HEK293T (cell line): ENCODE data around the gene GREM1.

Experiments
- CTCF ChIA-PET: fragments of 350-600 bp; formaldehyde crosslinking; extraction: SDS; loops from one replicate; lab custom pipeline; 2021; ENCODE audit warnings: antibody characterized with exemption, inconsistent platforms; lab: Yijun Ruan, JAX
- POLR2A ChIA-PET: fragments of 350-600 bp; formaldehyde crosslinking; extraction: SDS; loops from one replicate; lab custom pipeline; 2020; ENCODE audit warnings: antibody characterized with exemption, inconsistent platforms; lab: Yijun Ruan, JAX
- DNase-seq: peaks from one replicate; pipeline ENCODE4 v3.0.0; 2012; ENCODE audit warnings: mixed read lengths; ENCODE audit errors: extremely low spot score
- ARNT ChIP-seq: fragments of 450-650 bp; IDR thresholded peaks from 2 replicates; pipeline ENCODE4 v1.6.1; 2017; ENCODE audit warnings: mild to moderate bottlenecking
- BHLHE40 ChIP-seq: fragments of 450-650 bp; IDR thresholded peaks from 2 replicates; pipeline ENCODE4 v1.6.1; 2016; ENCODE audit warnings: mild to moderate bottlenecking, moderate library complexity, borderline replicate concordance
- CTBP1 ChIP-seq: fragments of 450-650 bp; IDR thresholded peaks from 2 replicates; pipeline ENCODE4 v1.6.1; 2016; ENCODE audit warnings: borderline replicate concordance
- ELF4 ChIP-seq: fragments of 450-650 bp; IDR thresholded peaks from 2 replicates; pipeline ENCODE4 v1.6.1; 2017; ENCODE audit warnings: antibody characterized with exemption
- FOXA1 ChIP-seq: fragments of 450-650 bp; IDR thresholded peaks from 2 replicates; pipeline ENCODE4 v1.6.1; 2016; ENCODE audit warnings: mild to moderate bottlenecking
- FOXK2 ChIP-seq: fragments of 450-650 bp; IDR thresholded peaks from 2 replicates; pipeline ENCODE4 v1.6.1; 2016; ENCODE audit warnings: mild to moderate bottlenecking
- FOXM1 ChIP-seq: fragments of 450-650 bp; IDR thresholded peaks from 2 replicates; pipeline ENCODE4 v1.6.1; 2017; ENCODE audit warnings: mild to moderate bottlenecking, borderline replicate concordance
- HDGF ChIP-seq: fragments of 450-650 bp; IDR thresholded peaks from 2 replicates; pipeline ENCODE4 v1.6.1; 2017; ENCODE audit warnings: antibody characterized with exemption, borderline replicate concordance
- L3MBTL2 ChIP-seq: fragments of 450-650 bp; conservative IDR thresholded peaks from 2 replicates; pipeline ENCODE4 v1.6.1; 2016; ENCODE audit warnings: mild to moderate bottlenecking
- LEF1 ChIP-seq: fragments of 450-650 bp; IDR thresholded peaks from 2 replicates; pipeline ENCODE4 v1.6.1; 2017; ENCODE audit warnings: mild to moderate bottlenecking, borderline replicate concordance
- NFRKB ChIP-seq: fragments of 450-650 bp; IDR thresholded peaks from 2 replicates; pipeline ENCODE4 v1.6.1; 2016; ENCODE audit warnings: mild to moderate bottlenecking, moderate library complexity
- PKNOX1 ChIP-seq: fragments of 450-650 bp; IDR thresholded peaks from 2 replicates; pipeline ENCODE4 v1.6.1; 2016
- SP1 ChIP-seq: fragments of 450-650 bp; IDR thresholded peaks from 2 replicates; pipeline ENCODE4 v1.6.1; 2017
- SUZ12 ChIP-seq: fragments of 450-650 bp; IDR thresholded peaks from 2 replicates; pipeline ENCODE4 v1.6.1; 2016; ENCODE audit warnings: mild to moderate bottlenecking
- TARDBP ChIP-seq: fragments of 450-650 bp; IDR thresholded peaks from 2 replicates; pipeline ENCODE4 v1.6.1; 2016
- ZNF384 ChIP-seq: fragments of 450-650 bp; IDR thresholded peaks from 2 replicates; pipeline ENCODE4 v1.6.1; 2016

The GREM1 gene

GRCh38 chr15:32781781-32782180, 64.0 kb downstream of the GREM1 start:
- TF ChIP-seq FOXK2 = no peak
- TF ChIP-seq FOXM1 = no peak
- no peak for TF ChIP-seq ZNF384
- no peak for TF ChIP-seq SUZ12
- TF ChIP-seq ARNT = no peak
- no peak for TF ChIP-seq PKNOX1
- TF ChIP-seq CTBP1 = no peak
- no peak for TF ChIP-seq TARDBP
- no peak for TF ChIP-seq BHLHE40
- no peak for TF ChIP-seq SP1
- TF ChIP-seq L3MBTL2 = no peak
- TF ChIP-seq FOXA1 = no peak
- TF ChIP-seq HDGF = no peak
- TF ChIP-seq LEF1 = no peak
- no peak for TF ChIP-seq ELF4
- TF ChIP-seq NFRKB = no peak
- ChIA-PET POLR2A (no interaction called here), CTCF (no interaction called here)
- no peak for DNase-seq

- POLR2A ChIA-PET = no interaction called here
- TF ChIP-seq NFRKB (no peak), ELF4 (no peak), HDGF (no peak)
- CTCF ChIA-PET = no interaction called here
- DNase-seq = no peak
These were observed 66.8 kb downstream of the GREM1 start for GRCh38 chr15:32784581-32784980.

GRCh38 chr15:32786906-32787305, 69.1 kb downstream of the GREM1 start:
- TF ChIP-seq ARNT (no peak), SP1 (no peak), ELF4 (no peak), FOXK2 (no peak), FOXA1 (no peak), LEF1 (no peak), TARDBP (no peak), ZNF384 (no peak), PKNOX1 (no peak), L3MBTL2 (no peak), CTBP1 (no peak), HDGF (no peak), BHLHE40 (no peak), NFRKB (no peak), SUZ12 (no peak), FOXM1 (no peak)
- ChIA-PET CTCF (no interaction called here), POLR2A (no interaction called here)

GRCh38 chr15:32787949-32788348, 70.1 kb downstream of the GREM1 start:
- no peak for TF ChIP-seq ELF4
- no peak for TF ChIP-seq FOXA1
- no peak for TF ChIP-seq NFRKB
- no peak for DNase-seq
- ChIA-PET CTCF (no interaction called here), POLR2A (no interaction called here)

More at GRCh38 chr15:32786906-32787305, 69.1 kb downstream of the GREM1 start:
- no peak for DNase-seq

GRCh38 chr15:32790352-32790999, 72.7 kb downstream of the GREM1 start:
- no peak for DNase-seq

GRCh38 chr15:32792436-32792835, 74.6 kb downstream of the GREM1 start:
- TF ChIP-seq HDGF = no peak
- no peak for TF ChIP-seq NFRKB
- no peak for TF ChIP-seq SUZ12
- TF ChIP-seq FOXA1 = no peak
- TF ChIP-seq FOXM1 = no peak
- TF ChIP-seq CTBP1 = no peak
- TF ChIP-seq L3MBTL2 = no peak
- TF ChIP-seq PKNOX1 = no peak
- TF ChIP-seq BHLHE40 = no peak
- no peak for TF ChIP-seq ZNF384
- no peak for TF ChIP-seq ELF4
- no peak for TF ChIP-seq ARNT
- no peak for TF ChIP-seq TARDBP
- no peak for TF ChIP-seq LEF1
- no peak for TF ChIP-seq FOXK2
- TF ChIP-seq SP1 = no peak
- POLR2A ChIA-PET = no interaction called here
- DNase-seq = no peak
- CTCF ChIA-PET = no interaction called here

More at GRCh38 chr15:32790352-32790999, 72.7 kb downstream of the GREM1 start:
- ChIA-PET POLR2A (no interaction called here), CTCF (interaction anchor here (0.6 kb wide), 1 partner anchor 17 kb away, joined by 3 read pairs; no protein-coding TSS in a partner anchor)
- TF ChIP-seq SP1 (no peak), BHLHE40 (no peak), SUZ12 (no peak), ZNF384 (no peak), PKNOX1 (no peak), ELF4 (no peak), HDGF (no peak), LEF1 (no peak), FOXA1 (no peak)
